Panc1 (cell line): Measurements from ENCODE around the gene TMEM128. TPM values are rescaled to one million over a fixed set of nuclear protein-coding genes. Genes with fewer than 3 reads are reported as not detected.
"Not testable (repeated sequence)": the region's sequence is repeated elsewhere in the genome, so short reads cannot be mapped to it uniquely, and the experiment has no call there.

ENCODE experiments used
- ATAC-seq: fragments of 200-7000 bp; cut with Tn5 transposase; 2 replicates; pipeline ENCODE4 v1.9.1; 2020; ENCODE audit warnings: mild to moderate bottlenecking, moderate library complexity
- BruUV-seq: library from RNA; stranded (reverse); fragments of 400-500 nt; replicated peaks from 2 replicates; lab custom pipeline; 2021; lab: Mats Ljungman, UMichigan
- CTCF ChIA-PET: fragments of 300-600 bp; sonication (Branson Sonifier 250); formaldehyde crosslinking; loops from one replicate; lab custom pipeline; 2022; ENCODE audit warnings: antibody characterized with exemption; lab: Charles Lee
- POLR2A ChIA-PET: fragments of 300-600 bp; sonication (Branson Sonifier 250); formaldehyde crosslinking; loops from one replicate; lab custom pipeline; 2022; ENCODE audit warnings: antibody characterized with exemption; lab: Charles Lee
- DNase-seq: peaks from one replicate; pipeline ENCODE4 v3.0.0-alpha.2; 2010; ENCODE audit warnings: low read depth, low spot score
- H3K27ac ChIP-seq: 2 replicates; pipeline ENCODE4 v1.5.1; 2011; ENCODE audit warnings: mild to moderate bottlenecking, low read length, inconsistent platforms
- H3K27me3 ChIP-seq: fragments of 200-500 bp; sonication (Bioruptor generic); 2 replicates; pipeline ENCODE4 v1.6.0; 2014; ENCODE audit warnings: low read length, inconsistent platforms; ENCODE audit not compliant: control insufficient read depth, insufficient read depth
- H3K36me3 ChIP-seq: fragments of 200-500 bp; sonication (Bioruptor generic); 2 replicates; pipeline ENCODE4 v1.5.1; 2014; ENCODE audit warnings: inconsistent platforms, mild to moderate bottlenecking, low read length, moderate library complexity; ENCODE audit not compliant: control insufficient read depth, insufficient read depth
- H3K4me1 ChIP-seq: 2 replicates; pipeline ENCODE4 v1.5.1; 2011; ENCODE audit warnings: inconsistent platforms, mild to moderate bottlenecking, low read length, moderate library complexity; ENCODE audit not compliant: control insufficient read depth, insufficient read depth
- H3K4me3 ChIP-seq, 2 experiments: 2 replicates each; pipeline ENCODE4 v1.5.1; 2011 to 2012; ENCODE audit warnings: low read depth in 2 of 2, low read length in 2 of 2, mild to moderate bottlenecking in 2 of 2, inconsistent platforms in 1 of 2, moderate library complexity in 1 of 2
- H3K9me3 ChIP-seq: fragments of 200-500 bp; sonication (Bioruptor generic); 2 replicates; pipeline ENCODE4 v1.5.1; 2014; ENCODE audit warnings: low read depth, mild to moderate bottlenecking, inconsistent platforms, low read length, moderate library complexity; ENCODE audit not compliant: control insufficient read depth, insufficient read depth
- POLR2AphosphoS5 ChIP-seq: IDR thresholded peaks from 2 replicates; pipeline ENCODE4 v1.6.1; 2012; ENCODE audit warnings: mild to moderate bottlenecking, low read depth, low read length, moderate library complexity
- SIN3A ChIP-seq: IDR thresholded peaks from 2 replicates; pipeline ENCODE4 v1.6.1; 2012; ENCODE audit warnings: low read depth, mild to moderate bottlenecking, low read length, moderate library complexity, borderline replicate concordance; ENCODE audit not compliant: insufficient read depth
- TCF7L2 ChIP-seq: IDR thresholded peaks from 2 replicates; pipeline ENCODE4 v1.6.1; 2011; ENCODE audit warnings: mild to moderate bottlenecking, low read depth, low read length, inconsistent platforms
- in situ Hi-C: cut with HindIII; loops from 2 replicates; pipeline ENCODE4 v1.10.0; 2016; ENCODE audit warnings: low sequenced_read_pairs, low pct_unique_long_range_greater_than_20kb
- intact Hi-C: fragments of 100-400 bp; cut with micrococcal nuclease; formaldehyde crosslinking; loops from one replicate; pipeline ENCODE4 v1.10.0; 2022; ENCODE audit not compliant: unreplicated experiment
- total RNA-seq: library from RNA; stranded (reverse); gene quantifications from one replicate; pipeline ENCODE4 v1.2.1, GENCODE V29; 2021; ENCODE audit not compliant: unreplicated experiment
- TF ChIP-seq, protein P1 (sequence below): fragments of 450-650 bp; IDR thresholded peaks from 2 replicates; pipeline ENCODE4 v1.5.1; 2017; ENCODE audit warnings: mild to moderate bottlenecking
- TF ChIP-seq, protein P2 (sequence below), 2 experiments: IDR thresholded peaks; 2 replicates each; pipeline ENCODE4 v1.6.1; 2011 to 2012; ENCODE audit warnings: low read depth in 2 of 2, control low read depth in 1 of 2, low read length in 1 of 2, mild to moderate bottlenecking in 1 of 2, moderate library complexity in 1 of 2; ENCODE audit not compliant: insufficient read depth in 1 of 2

Gene TMEM128
- total RNA-seq, 1 experiment from 2014 or later, result 12.9 TPM

DNA sequence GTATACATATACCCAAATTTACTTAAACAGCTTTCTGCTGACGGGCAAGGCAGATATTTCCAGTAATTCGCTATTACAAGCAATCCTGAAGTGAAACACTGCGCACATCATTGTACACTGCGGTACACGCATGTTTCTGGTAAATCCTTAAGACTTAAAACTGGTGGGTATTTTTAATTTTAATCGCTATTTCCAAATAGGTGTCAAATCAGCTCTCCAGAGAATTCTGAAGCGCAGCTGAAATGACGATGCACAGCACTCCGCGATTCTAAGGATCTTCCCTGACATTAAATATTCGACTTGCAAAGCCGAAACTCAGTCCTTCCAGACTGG lies 361 bp downstream of the TMEM128 start:
- peak overlapping the region; percentile 93 for H3K27ac ChIP-seq
- CTCF ChIA-PET, result no interaction called here
- intact Hi-C loops, result no loop called here
- H3K27me3 ChIP-seq, result no peaks in the 10 kb centered on the region
- peak; percentile 66 for ATAC-seq
- in situ Hi-C loops, result no loop called here
- H3K4me3 ChIP-seq, result peak overlapping the region; percentile 76 to 98
- BruUV-seq, result no TSS peak
- DNase-seq, result no peak
- TF ChIP-seq, protein P1, sequence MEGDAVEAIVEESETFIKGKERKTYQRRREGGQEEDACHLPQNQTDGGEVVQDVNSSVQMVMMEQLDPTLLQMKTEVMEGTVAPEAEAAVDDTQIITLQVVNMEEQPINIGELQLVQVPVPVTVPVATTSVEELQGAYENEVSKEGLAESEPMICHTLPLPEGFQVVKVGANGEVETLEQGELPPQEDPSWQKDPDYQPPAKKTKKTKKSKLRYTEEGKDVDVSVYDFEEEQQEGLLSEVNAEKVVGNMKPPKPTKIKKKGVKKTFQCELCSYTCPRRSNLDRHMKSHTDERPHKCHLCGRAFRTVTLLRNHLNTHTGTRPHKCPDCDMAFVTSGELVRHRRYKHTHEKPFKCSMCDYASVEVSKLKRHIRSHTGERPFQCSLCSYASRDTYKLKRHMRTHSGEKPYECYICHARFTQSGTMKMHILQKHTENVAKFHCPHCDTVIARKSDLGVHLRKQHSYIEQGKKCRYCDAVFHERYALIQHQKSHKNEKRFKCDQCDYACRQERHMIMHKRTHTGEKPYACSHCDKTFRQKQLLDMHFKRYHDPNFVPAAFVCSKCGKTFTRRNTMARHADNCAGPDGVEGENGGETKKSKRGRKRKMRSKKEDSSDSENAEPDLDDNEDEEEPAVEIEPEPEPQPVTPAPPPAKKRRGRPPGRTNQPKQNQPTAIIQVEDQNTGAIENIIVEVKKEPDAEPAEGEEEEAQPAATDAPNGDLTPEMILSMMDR, result no peak
- TF ChIP-seq POLR2AphosphoS5 (no peak), TCF7L2 (no peak), SIN3A (no peak)
- TF ChIP-seq, protein P2, sequence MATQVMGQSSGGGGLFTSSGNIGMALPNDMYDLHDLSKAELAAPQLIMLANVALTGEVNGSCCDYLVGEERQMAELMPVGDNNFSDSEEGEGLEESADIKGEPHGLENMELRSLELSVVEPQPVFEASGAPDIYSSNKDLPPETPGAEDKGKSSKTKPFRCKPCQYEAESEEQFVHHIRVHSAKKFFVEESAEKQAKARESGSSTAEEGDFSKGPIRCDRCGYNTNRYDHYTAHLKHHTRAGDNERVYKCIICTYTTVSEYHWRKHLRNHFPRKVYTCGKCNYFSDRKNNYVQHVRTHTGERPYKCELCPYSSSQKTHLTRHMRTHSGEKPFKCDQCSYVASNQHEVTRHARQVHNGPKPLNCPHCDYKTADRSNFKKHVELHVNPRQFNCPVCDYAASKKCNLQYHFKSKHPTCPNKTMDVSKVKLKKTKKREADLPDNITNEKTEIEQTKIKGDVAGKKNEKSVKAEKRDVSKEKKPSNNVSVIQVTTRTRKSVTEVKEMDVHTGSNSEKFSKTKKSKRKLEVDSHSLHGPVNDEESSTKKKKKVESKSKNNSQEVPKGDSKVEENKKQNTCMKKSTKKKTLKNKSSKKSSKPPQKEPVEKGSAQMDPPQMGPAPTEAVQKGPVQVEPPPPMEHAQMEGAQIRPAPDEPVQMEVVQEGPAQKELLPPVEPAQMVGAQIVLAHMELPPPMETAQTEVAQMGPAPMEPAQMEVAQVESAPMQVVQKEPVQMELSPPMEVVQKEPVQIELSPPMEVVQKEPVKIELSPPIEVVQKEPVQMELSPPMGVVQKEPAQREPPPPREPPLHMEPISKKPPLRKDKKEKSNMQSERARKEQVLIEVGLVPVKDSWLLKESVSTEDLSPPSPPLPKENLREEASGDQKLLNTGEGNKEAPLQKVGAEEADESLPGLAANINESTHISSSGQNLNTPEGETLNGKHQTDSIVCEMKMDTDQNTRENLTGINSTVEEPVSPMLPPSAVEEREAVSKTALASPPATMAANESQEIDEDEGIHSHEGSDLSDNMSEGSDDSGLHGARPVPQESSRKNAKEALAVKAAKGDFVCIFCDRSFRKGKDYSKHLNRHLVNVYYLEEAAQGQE (IDR thresholded peaks at IDR 0.05; ENCODE audit: insufficient read depth in 1 of 2, low read depth in 2 of 2, low read length in 1 of 2), result no peak
- H3K9me3 ChIP-seq, result no peaks in the 10 kb centered on the region
- peaks cover 10% of the 10 kb centered on the region for H3K4me1 ChIP-seq
- peaks cover 6% of the 10 kb centered on the region; the same call in 1 of the 2 replicates for H3K36me3 ChIP-seq
- POLR2A ChIA-PET, result no interaction called here

DNA sequence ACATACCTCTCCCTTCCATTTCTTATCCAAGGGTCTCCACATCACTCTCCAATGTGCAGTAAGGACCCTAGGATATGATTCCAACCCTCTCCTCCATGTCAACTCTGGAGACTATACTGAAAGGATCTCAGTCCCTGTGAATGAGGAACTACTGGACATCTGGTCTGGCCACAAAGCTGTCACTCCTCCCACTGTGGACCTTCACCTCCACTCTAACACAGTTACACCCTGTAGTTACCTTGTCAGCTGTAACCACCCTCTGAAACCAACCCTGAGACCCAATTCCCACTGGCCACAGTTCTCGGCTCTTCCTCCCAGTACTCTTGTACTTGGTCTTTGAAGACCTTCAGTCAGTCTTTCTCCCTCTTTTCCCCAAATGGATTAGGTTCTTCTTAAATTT lies 2.9 kb downstream of the TMEM128 start:
- no peaks in the 10 kb centered on the region for H3K9me3 ChIP-seq
- intact Hi-C loops, result no loop called here
- in situ Hi-C loops, result no loop called here
- BruUV-seq, result no TSS peak
- TF ChIP-seq SIN3A (no peak), TCF7L2 (no peak), POLR2AphosphoS5 (no peak)
- TF ChIP-seq, protein P2 (IDR thresholded peaks at IDR 0.05; ENCODE audit: insufficient read depth in 1 of 2, low read depth in 2 of 2, low read length in 1 of 2), result no peak
- H3K4me1 ChIP-seq, result peaks cover 10% of the 10 kb centered on the region
- ChIA-PET CTCF (no interaction called here), POLR2A (no interaction called here)
- H3K27ac ChIP-seq, result no peak overlapping the region
- H3K36me3 ChIP-seq, result peaks cover 6% of the 10 kb centered on the region; the same call in 1 of the 2 replicates
- DNase-seq, result no peak
- no peak for ATAC-seq
- H3K27me3 ChIP-seq, result no peaks in the 10 kb centered on the region
- no peak overlapping the region for H3K4me3 ChIP-seq

DNA sequence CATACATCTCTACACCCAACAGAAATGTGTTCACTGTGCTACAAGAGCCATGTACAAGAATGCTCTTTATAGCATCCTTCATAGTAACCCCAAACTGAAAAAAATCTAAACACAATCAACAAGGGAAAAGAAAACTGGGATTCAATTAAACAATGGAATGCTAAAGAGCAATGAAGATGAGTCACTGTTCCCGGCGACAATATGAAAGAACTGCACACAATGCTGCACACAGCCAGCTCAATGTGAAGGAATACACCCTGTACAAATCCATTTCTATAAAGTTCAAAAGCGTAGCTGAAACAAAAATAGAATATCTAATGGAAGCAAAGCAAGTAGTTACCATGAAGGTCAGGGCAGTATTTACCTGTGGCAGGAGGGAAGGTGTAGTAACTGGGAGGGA lies 8.5 kb downstream of the TMEM128 start:
- POLR2A ChIA-PET, intact Hi-C loops, H3K36me3 ChIP-seq, DNase-seq, H3K4me1 ChIP-seq, H3K4me3 ChIP-seq, in situ Hi-C loops, CTCF ChIA-PET, H3K27me3 ChIP-seq, BruUV-seq, H3K9me3 ChIP-seq, H3K27ac ChIP-seq, ATAC-seq: not testable (repeated sequence)
